ENCODE measurements around the gene CXorf66.
"Not testable (repeated sequence)": the region's sequence is repeated elsewhere in the genome, so short reads cannot be mapped to it uniquely, and the experiment has no call there.

CXorf66 gene

GRCh38 chrX:139965421-139965820 is at the start of gene CXorf66:
CXorf66 (minus strand) TSS chrX:139965521; CDS start chrX:139965496, 25 bp downstream.
- DNase-seq, result no peak

GRCh38 chrX:139982856-139983255 is 17.5 kb upstream of the CXorf66 start:
- no peak for DNase-seq

GRCh38 chrX:139974471-139974870 is 9.2 kb upstream of the CXorf66 start:
- no peak for DNase-seq

DNA sequence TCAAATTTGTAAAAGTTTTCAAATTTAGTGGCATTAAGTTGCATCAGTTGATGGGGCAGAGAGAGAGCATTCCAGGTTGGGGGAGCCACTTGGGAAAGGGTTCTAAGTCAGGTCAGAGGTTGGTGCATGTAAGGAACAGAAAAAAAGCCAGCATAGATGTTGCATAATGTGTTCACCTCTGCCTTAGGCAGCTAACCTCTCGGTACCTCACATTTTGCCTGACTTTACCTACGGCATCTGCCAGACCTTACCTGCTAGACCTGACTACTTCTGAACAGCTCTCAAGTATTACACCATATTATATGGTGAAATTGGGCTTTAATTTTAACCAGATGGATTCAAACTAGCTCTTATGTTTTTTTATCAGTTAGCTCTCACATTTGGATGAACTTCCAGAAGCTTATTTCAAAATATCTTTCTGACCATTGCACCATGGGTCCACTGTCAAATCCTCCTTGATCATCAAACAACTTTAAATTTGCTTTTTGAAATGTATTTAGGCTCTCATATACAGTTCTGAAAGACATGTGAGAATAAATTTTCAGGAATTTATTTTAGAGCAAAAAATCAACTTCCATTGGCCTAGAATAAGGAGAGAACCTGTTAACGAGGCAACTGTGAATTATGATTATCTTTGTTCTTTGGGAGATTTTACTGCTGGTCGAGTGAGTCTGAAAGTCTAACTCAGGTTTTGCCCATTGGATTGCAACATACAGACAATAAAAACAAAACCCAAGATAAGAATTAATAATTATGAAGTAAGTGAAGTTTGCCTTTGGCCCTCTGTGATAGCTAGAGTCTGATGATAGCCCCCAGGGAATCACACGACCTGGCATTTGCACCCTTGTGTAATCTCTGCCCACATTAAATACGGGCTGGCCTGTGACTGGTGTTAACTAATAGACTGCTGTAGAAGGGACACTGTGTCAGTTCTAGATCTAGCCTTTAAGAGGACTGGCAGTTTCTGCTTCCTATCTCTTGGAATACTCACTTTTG is 7.6 kb upstream of the CXorf66 start:
- DNase-seq, result no peak

- DNase-seq, result no peak
Observed at GRCh38 chrX:139972113-139972512, 6.8 kb upstream of the CXorf66 start.

- DNase-seq, result no peak
Observed at GRCh38 chrX:139971394-139971749, 6.1 kb upstream of the CXorf66 start.

DNA sequence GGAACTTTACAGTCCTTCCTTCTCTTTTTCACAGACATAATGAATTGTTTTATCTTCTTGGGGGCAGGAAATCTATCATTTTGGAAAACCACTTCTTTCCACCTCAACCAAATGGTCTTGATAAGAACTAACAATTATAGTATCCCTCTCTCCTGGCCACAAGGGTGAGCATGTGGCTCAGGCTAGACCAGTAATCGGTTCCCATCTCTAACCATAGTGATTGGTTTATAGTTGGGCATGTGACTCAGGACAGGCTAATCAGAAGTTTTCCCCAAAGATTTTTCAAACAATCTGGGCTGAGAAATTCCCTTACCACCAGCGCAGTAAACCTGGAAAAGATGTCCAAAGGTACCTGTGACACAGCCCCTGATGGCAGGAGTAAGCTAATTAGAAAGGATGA is 4.0 kb upstream of the CXorf66 start:
- no peak for DNase-seq

GRCh38 chrX:139967750-139968149 is 2.4 kb upstream of the CXorf66 start:
- DNase-seq, result no peak

GRCh38 chrX:139967300-139967699 is 2.0 kb upstream of the CXorf66 start:
- DNase-seq, result no peak

DNA sequence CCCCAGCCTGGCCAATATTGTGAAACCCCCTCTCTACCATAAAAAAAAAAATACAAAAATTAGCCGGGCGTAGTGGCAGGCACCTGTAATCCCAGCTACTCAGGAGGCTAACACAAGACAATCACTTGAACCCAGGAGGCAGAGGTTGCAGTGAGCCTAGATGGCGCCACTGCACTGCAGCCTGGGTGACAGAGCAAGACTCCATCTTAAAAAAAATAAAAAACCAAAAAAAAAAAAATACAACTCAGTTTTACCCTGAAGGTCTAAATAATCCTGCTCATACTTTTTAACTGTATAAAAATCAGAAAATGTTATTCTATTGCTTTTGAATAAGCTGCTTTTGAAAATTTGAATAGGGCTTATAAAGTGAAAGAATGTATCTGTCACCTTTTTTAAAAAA is 838 bp upstream of the CXorf66 start:
- DNase-seq, result not testable (repeated sequence)

GRCh38 chrX:139961091-139961490 is 4.2 kb downstream of the CXorf66 start:
- DNase-seq, result not testable (repeated sequence)

DNA sequence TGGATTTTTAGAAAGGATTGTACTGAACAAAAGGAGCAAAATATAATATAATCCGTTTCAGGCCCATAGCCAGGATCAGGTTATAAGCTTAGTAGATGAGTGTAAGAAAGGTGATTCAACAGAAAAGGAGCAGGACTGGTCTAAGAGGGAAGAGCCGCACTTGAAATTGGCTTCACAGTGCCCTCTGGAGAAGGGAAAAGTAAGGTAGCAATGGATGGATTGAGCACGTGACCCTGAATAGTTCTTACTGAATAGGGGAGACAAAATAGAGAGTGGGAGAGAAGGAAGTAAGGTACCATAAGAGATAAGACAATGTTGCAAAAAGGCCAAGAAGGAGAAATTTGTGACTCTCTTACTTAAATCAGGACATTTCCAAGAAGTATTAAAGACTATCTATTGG is 15.6 kb downstream of the CXorf66 start:
- DNase-seq, result no peak

GRCh38 chrX:139945075-139945474 is 20.2 kb downstream of the CXorf66 start:
- DNase-seq, result no peak

DNA sequence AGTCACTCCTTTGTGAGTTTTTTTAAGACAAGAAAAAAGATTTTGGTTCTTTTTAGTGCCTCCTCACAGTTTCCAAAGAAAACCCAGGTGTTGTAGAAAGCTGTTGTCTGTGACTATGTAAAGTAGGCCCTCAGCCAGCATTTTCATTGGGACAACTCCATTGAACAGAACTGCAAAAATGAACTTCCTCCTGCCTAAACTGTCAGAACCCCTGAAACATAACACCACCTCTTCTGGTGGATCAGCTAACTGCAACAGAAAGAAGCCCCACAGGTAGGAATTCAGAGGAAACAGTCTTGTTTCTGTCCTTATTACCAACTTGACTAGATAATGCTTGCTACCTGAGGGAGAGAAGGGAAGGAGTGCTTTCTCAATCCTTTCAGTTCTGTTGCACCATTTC is 29.1 kb downstream of the CXorf66 start:
- no peak for DNase-seq

- DNase-seq, result no peak
Observed at GRCh38 chrX:139933904-139934303, 31.4 kb downstream of the CXorf66 start.

GRCh38 chrX:139932901-139933796 is 32.2 kb downstream of the CXorf66 start, which contains the start of gene ATP11C:
ATP11C (minus strand) TSS chrX:139933053; CDS start chrX:139932042, 1,011 bp downstream.
- peak; percentile 72 for DNase-seq

DNA sequence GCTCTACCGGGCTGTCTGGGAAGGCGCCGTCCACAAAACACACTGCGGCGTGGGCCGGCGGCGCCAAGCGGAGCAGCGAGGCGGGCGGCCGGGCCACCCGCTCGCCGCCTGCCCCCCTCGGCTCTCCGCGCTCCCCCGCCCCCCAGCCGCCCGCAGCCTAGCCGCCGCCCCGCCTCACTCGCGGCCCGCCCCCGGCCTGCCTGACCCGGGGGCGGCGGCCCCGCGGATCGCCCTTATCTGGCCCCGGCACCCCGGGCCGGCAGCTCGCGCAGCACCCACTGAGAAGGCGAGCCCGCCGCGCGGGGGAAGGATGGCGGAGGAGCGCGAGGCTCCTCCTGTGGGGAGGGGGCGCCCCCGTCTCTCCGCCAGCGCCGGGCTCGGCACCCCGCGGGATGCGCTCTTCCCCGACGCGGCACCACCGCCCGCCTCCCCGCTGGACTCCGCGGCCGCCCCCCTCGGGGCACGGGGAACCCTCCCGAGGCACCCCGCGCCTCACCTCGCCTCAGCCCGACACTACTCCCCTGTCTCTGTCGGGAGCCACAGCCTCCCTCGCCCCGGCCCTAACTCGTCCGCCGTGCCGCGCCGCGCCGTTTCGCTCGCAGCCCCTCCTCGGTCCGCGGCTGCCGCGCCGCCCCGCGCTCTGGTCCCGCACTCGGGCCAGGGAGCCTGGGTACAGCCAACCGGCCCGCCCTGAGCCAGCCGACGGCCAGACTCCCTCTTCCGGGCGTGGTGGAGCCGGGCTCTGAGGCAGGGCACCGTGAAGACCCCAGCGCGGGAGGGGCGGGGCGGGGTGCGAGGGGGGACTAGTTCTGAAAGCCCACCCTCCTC is 33.0 kb downstream of the CXorf66 start:
- DNase-seq, result peak; percentile 12

DNA sequence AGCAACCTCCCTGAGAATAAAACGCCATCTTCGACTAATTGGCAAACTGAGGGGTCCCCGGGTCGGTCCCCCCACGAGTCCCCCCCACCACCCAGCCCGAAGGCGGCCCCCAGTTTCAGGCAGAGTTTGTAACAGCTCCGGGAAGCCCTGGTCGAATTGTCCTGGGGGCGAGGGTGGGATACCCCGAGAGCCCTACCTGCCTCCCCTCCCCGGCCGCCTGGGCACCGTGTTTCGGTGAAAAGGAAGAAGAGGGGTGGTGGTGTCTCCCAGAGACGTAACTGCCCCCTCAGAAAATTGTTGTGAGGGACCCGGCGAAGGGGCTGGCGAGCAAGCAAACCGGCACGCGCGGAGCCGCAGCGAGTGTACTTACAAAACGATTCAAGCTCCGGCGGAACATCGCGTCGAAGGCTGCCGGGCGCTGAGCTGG is 33.7 kb downstream of the CXorf66 start:
- DNase-seq, result no peak

DNA sequence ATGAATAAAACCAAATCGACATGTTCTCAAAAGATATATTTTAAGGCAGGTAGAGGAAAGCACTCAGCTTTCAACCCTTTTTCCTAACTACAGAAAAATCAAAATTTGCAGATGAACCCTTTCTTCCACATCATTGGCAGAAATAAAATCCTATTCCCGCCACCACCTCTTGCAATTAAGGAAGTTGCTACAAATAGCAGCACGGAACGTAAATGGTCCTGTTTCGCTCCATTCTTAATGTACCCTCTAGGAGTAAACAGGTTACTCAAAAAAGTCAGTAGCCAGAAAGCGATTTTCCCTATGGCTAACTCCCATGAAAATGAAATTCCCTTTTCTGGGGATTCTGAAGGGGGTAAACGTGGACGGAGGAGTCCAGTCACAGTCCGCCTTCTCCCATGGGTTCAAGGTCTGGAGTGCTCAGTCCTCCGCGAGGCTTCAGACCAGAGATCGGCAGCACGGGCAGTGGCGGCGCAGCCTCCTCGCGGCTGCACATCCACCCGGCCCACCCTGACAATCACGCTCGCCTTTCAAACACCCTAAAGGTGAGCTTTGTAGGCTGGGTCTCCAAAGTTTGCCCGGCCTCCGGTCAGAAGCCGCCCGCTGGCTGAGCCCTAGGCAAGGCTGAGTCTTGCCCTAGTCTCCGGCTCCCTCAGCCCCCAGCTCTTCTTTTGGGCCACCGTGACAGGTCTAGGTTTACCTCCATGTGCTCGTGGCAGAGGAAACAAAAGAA is 34.2 kb downstream of the CXorf66 start:
- DNase-seq, result peak; percentile 7

DNA sequence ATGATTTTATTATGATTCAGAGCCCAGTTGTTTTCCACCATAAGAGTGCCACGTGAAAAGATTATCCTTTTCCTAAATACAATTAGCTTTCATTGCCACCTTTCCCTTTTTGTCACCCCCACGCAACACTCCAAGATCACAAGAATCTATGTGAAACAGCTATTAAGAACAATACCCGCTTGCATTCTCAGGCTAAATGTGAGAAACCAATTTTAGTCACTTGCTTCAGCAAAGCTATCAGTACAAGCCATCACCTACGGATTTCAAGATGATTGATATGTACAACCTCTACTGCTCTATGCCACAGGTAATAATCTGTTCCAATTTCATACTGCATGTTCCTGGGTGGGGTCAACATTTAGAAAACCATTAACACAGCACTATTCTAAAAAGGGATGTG is 34.9 kb downstream of the CXorf66 start:
- no peak for DNase-seq

DNA sequence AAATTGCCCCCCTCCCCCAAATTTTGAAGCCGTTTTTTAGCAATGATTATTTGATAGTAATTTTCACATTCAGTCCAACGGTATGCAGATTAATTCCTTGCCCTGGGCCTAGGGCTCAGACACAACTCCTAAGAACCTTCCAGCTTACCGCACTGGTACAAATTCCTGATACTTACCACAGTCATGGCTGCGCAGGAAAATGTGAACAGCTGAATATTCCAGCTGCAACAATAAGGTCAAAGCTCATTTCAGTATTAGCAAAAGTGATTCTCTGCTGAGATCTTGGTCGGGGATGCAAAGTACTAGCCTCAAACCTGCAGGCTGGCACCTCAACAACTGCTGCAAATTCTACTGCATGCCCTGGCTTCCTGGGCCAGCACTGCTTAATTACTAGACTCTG is 35.4 kb downstream of the CXorf66 start:
- no peak for DNase-seq

GRCh38 chrX:139924696-139925095 is 40.6 kb downstream of the CXorf66 start:
- DNase-seq, result no peak
